D721Med (cell line): ENCODE measurements around the gene NR5A2.

ENCODE experiments used
- DNase-seq: peaks from one replicate; pipeline ENCODE4 v3.0.0; 2011; ENCODE audit warnings: low spot score; ENCODE audit not compliant: insufficient read length
- FAIRE-seq: peaks from 2 replicates; lab custom pipeline; 2011; peaks lifted over from hg19 to GRCh38; lab: Jason Lieb, UNC
- CTCF ChIP-seq: IDR thresholded peaks from 2 replicates; pipeline ENCODE4 v1.5.1; 2012; ENCODE audit warnings: mild to moderate bottlenecking, control low read depth; ENCODE audit not compliant: insufficient read depth; ENCODE audit errors: missing control alignments

Gene NR5A2

GRCh38 chr1:200205216-200205995 lies 177.9 kb downstream of the NR5A2 start:
- no peak for TF ChIP-seq CTCF

GRCh38 chr1:200206340-200206739 lies 178.8 kb downstream of the NR5A2 start:
- no peak for TF ChIP-seq CTCF
- FAIRE-seq, result no peak
- no peak for DNase-seq

More at GRCh38 chr1:200205216-200205995, 177.9 kb downstream of the NR5A2 start:
- no peak for DNase-seq
- FAIRE-seq, result no peak

GRCh38 chr1:200206761-200207160 lies 179.3 kb downstream of the NR5A2 start:
- no peak for TF ChIP-seq CTCF
- FAIRE-seq (no peak), DNase-seq (no peak)

GRCh38 chr1:200207711-200208126 lies 180.2 kb downstream of the NR5A2 start:
- TF ChIP-seq CTCF, result no peak
- FAIRE-seq (no peak), DNase-seq (no peak)

- DNase-seq (no peak), FAIRE-seq (no peak)
- TF ChIP-seq CTCF, result no peak
These were observed 183.6 kb downstream of the NR5A2 start for GRCh38 chr1:200211157-200211556.

- FAIRE-seq (no peak), DNase-seq (no peak)
- no peak for TF ChIP-seq CTCF
These were observed 185.9 kb downstream of the NR5A2 start for GRCh38 chr1:200213392-200213791.

- FAIRE-seq (no peak), DNase-seq (no peak)
- no peak for TF ChIP-seq CTCF
These were observed 186.4 kb downstream of the NR5A2 start for GRCh38 chr1:200213921-200214320.
